GM18505 (cell line): ENCODE measurements around the gene C2orf76.
"Not testable (repeated sequence)": the region's sequence is repeated elsewhere in the genome, so short reads cannot be mapped to it uniquely, and the experiment has no call there.

ENCODE experiments used
- ATAC-seq: cut with Tn5 transposase; IDR thresholded peaks from one replicate; pipeline ENCODE4 v1.9.1; 2021; ENCODE audit not compliant: unreplicated experiment
- POLR2A ChIP-seq: IDR thresholded peaks from 4 replicates; pipeline ENCODE4 v1.6.1; 2011; ENCODE audit warnings: borderline replicate concordance; ENCODE audit not compliant: insufficient read depth, insufficient read length; ENCODE audit errors: extremely low read depth

C2orf76 gene

DNA sequence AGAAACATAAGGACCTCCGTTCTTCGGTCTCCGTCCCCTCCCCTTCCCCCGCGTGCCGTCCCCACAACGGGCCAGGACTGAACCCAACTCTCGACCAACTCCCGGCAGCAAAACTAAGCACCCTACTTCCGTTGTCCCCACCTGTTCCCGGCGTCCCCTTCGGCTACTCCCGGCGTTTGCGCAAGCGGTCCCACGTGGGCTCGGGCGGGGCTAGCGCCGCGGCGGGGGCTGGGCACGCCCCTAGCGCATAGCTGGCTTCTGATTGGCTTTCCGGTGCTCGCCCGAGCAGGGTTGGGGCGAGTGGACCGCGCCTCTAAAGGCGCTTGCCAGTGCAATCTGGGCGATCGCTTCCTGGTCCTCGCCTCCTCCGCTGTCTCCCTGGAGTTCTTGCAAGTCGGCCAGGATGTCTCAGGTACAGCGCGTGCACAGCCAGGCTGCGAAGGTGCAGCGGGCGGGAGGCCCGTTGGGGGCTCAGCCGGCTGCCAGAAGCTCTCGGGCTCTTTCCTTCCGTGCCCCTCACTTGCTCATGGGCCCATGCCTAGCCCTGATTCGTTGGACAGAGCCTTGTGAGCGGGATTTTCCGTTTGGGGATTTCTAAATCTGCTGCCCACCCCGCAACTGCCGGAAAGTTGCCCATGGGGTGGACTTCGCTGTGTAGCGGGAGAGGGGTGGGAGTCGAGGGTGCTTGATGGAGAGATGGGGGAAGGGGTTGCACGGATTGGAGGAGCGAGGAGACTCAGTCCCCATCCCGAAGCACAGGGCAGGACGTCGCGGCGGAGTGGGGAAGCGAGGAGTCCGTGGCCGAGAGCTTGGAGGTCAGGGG, at the start of gene C2orf76, which contains the start of gene DBI:
C2orf76 (minus strand) TSS at position 186 of the 823 bp plus-strand sequence. CDS start 26,875 bp downstream, outside the sequence.
DBI (plus strand) TSS at position 329 of the 823 bp plus-strand sequence; CDS start at position 404, 75 bp downstream.
- TF ChIP-seq POLR2A, result peak; percentile 94
- peak; percentile 96 for ATAC-seq

DNA sequence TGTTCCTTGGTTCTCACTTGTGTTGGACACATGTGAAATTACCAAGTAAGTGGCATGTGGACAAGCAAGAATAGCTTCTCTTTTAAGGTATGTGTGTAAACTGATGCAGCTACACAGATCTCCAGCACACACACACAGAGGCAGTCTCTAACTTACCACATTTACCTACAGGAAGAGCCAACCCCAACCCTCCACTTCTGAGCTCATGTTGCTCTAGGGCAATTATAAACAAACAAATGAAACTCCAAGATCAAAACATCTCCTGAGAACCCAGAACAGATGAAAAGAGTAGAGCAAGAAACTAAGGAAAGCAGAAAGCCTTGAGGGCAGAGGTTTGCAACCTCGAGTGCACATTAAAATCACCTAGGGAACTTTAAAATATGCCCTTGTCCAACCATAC, 49.0 kb upstream of the C2orf76 start:
- TF ChIP-seq POLR2A, result no peak
- ATAC-seq, result no peak

DNA sequence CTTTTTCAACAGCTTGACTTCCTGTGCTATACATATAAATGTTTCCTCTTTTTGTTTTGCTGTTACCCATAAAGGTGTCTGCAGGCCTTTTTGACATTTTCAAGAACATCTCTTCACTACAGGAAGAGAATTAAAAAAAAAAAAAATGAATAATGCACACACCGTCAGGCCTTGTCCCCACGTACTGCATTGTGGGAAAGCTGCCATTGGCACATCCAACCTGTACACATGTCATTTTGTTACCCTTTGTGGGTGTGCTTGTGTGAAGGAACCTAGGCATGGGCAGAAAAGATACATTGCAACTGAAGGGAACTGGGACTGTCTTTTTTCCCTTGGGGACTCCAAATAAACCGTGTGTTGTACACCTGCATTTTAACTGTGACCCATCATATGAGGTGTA, 48.3 kb upstream of the C2orf76 start:
- ATAC-seq, result no peak

DNA sequence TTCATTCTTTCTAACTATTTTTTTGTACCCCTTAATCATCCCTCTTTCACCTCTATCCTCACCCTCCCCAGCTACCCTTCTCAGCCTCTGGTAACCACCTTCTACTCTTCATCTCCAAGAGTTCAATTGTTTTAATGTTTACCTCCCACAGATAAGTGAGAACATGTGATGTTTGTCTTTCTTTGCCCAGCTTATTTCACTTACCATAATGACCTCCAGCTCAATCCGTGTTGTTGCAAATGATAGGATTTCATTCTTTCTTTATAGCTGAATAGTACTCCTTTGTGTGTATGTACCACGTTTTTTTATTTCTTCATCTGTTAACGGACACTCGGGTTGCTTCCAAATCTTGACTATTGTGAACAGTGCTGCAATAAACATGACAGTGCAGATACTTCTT, 42.9 kb upstream of the C2orf76 start:
- ATAC-seq, result no peak
- TF ChIP-seq POLR2A, result no peak

More for the DNA sequence above, 48.3 kb upstream of the C2orf76 start:
- no peak for TF ChIP-seq POLR2A

DNA sequence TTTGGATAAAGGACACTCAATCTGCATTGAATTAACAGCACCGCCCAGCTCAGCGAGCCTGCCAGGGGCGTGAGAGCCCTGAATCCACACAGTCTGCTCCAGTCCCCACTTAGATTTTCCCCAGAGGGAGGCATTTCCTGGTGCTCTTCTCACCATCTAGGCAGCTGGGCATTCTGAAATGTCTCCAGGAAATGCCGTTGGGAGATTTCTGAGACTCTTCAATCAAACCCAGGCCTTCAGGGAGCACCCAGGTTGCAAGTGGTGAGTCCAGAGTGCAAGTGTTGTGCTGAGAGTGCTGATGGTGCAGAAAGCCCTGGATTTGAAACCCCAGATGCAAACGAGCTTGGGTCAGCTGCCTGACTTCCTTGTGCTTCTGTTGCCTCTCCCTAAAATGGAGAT, 41.6 kb upstream of the C2orf76 start:
- no peak for ATAC-seq
- no peak for TF ChIP-seq POLR2A

- TF ChIP-seq POLR2A, result no peak
- ATAC-seq, result no peak
Measured at GRCh38 chr2:119407430-119408220, 41.0 kb upstream of the C2orf76 start.

DNA sequence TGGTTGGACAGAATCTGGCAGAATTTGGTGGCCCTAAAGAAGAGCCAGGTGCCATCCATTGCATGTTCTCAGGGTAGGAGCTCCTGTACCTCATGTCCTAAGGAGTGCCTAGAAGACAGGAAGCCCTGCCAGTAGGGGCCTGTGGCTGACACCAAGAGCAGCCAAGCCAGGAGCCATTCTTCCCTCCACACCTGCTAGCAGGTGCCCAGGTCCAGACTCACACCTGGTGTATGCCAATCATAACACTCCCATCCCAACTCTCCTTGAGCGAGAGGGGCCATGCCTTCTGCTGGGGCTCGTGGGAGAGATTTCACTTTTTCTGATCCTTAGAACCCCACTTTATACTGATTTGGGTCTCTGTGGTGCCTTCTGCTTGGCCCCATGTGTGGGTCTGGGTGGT, 38.5 kb upstream of the C2orf76 start:
- no peak for ATAC-seq
- no peak for TF ChIP-seq POLR2A

DNA sequence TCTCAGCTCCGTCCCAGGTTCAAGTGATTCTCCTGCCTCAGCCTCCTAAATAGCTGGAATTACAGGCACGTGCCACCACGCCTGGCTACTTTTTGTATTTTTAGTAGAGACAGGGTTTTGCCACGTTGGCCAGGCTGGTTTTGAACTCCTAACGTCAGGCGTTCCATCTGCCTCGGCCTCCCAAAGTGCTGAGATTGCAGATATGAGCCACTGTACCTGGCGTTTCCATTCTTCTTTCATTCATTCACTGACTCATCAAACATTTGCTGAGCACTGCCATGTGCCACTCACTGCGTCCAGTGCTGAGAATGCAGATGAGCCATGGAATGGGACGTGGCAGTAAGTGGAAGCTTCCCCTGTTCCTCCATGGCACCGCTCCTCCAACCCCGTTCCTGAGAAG, 37.0 kb upstream of the C2orf76 start:
- ATAC-seq, result not testable (repeated sequence)

DNA sequence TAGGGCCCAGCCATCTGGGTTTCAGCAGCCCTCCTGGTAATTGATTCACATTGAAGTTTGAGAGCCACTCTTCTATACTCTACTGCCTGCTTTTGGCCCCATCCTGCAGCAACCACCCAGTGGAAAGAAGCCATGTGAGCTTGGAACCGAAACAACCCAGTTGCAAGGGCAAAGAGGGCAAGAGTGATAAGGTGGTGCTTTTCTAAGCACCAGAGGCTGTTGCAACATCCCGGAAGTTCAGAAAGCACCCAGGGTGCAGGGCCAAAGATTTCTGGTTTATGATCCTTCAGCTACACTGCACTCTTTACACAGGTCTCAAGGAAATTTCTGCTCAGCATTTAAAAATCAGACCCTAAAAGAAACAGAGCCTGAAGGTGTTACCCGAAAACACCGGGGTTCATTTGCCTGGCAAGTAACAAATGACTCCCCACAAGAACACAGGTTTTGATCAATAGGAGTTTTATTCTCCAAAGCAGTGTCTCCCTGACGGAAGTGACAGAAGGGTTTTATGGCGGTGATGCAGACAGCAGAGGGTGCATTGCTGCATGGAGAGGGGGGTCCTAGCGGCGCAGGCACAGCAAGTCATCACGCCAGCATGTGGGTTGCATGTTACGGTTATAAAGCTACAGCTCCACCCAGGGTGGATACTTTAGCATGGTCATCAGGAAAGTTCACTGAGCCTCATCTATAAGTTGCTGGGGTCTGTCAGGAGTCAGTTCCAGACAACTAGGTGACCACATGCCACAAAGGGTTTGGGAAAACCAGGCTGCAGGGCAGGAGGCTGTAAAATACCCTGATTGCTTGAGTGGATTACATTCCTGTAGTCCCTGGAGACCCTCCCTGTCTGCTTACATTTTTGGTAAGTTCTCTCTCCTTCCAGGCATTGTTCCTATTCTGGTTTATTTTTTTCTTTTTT, 36.3 kb upstream of the C2orf76 start:
- TF ChIP-seq POLR2A, result no peak
- no peak for ATAC-seq

DNA sequence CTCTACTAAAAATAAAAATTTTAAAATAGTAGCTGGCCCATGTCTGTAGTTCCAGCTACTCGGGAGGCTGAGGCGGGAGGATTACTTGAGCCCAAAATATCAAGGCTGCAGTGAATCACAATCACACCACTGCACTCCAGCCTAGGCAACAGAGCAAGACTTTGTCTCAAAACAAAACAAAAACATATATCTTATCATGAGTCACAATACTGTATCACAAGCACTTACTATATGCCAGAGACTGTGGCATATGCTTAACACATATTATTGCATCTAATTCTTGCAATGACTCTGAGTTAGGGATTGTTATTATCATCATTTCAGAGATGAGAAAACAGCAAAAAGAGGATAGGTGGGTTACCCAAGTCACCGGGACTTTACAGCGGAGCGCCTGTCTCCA, 35.5 kb upstream of the C2orf76 start:
- TF ChIP-seq POLR2A, result no peak
- ATAC-seq, result no peak

- TF ChIP-seq POLR2A, result no peak
- no peak for ATAC-seq
Measured at GRCh38 chr2:119397196-119397595, 30.6 kb upstream of the C2orf76 start.

GRCh38 chr2:119393971-119394748, 27.5 kb upstream of the C2orf76 start:
- no peak for TF ChIP-seq POLR2A
- ATAC-seq, result no peak
